GM19240 (cell line): ENCODE data around the gene MAPK7.
"Not testable (repeated sequence)": the region's sequence is repeated elsewhere in the genome, so short reads cannot be mapped to it uniquely, and the experiment has no call there.

Source experiments
- DNase-seq: peaks from one replicate; pipeline ENCODE4 v3.0.0; 2011; ENCODE audit warnings: low spot score; ENCODE audit not compliant: insufficient read length

The MAPK7 gene

GRCh38 chr17:19342611-19343255, 35.6 kb upstream of the MAPK7 start:
- no peak for DNase-seq

GRCh38 chr17:19343256-19343630, 35.1 kb upstream of the MAPK7 start:
- DNase-seq: no peak

GRCh38 chr17:19343671-19344151, 34.6 kb upstream of the MAPK7 start:
- no peak for DNase-seq

GRCh38 chr17:19344311-19345066, 33.8 kb upstream of the MAPK7 start:
- DNase-seq: no peak

GRCh38 chr17:19345067-19345460, 33.2 kb upstream of the MAPK7 start:
- DNase-seq: no peak

GRCh38 chr17:19345486-19346350, 32.6 kb upstream of the MAPK7 start:
- DNase-seq: no peak

- DNase-seq: no peak
These were observed 31.7 kb upstream of the MAPK7 start for GRCh38 chr17:19346351-19347255.

GRCh38 chr17:19347323-19348080, 30.8 kb upstream of the MAPK7 start:
- DNase-seq: no peak

GRCh38 chr17:19348081-19348650, 30.1 kb upstream of the MAPK7 start:
- DNase-seq: no peak

GRCh38 chr17:19348806-19349205, 29.5 kb upstream of the MAPK7 start:
- DNase-seq: no peak

- DNase-seq: not testable (repeated sequence)
These were observed 24.9 kb upstream of the MAPK7 start for GRCh38 chr17:19353401-19353800.

- no peak for DNase-seq
These were observed 23.6 kb upstream of the MAPK7 start for GRCh38 chr17:19354748-19355147.

- DNase-seq: no peak
These were observed 20.9 kb upstream of the MAPK7 start for GRCh38 chr17:19357351-19357750.

GRCh38 chr17:19357761-19358160, 20.5 kb upstream of the MAPK7 start:
- no peak for DNase-seq

- DNase-seq: no peak
These were observed 19.1 kb upstream of the MAPK7 start for GRCh38 chr17:19359151-19359550.

GRCh38 chr17:19359856-19360255, 18.4 kb upstream of the MAPK7 start:
- DNase-seq: no peak

- DNase-seq: no peak
These were observed 17.5 kb upstream of the MAPK7 start for GRCh38 chr17:19360772-19361171.

- no peak for DNase-seq
These were observed 17.0 kb upstream of the MAPK7 start for GRCh38 chr17:19361326-19361725.

GRCh38 chr17:19361944-19362276, 16.4 kb upstream of the MAPK7 start:
- DNase-seq: no peak
